Activated naive CD4-positive, alpha-beta T cell treated with anti-CD3 and anti-CD28 coated beads, Interleukin-2, amount 50 U/mL, for 24 hours (primary cell): ENCODE results near the gene KRTAP4-6.
"Not testable (repeated sequence)": the region's sequence is repeated elsewhere in the genome, so short reads cannot be mapped to it uniquely, and the experiment has no call there.

Source experiments
- H3K27ac Mint-ChIP-seq: one replicate; pipeline ENCODE4 v1.8.0; 2021; ENCODE audit warnings: mild to moderate bottlenecking, mixed read lengths
- H3K27me3 Mint-ChIP-seq: one replicate; pipeline ENCODE4 v1.8.0; 2021; ENCODE audit warnings: mixed read lengths
- H3K36me3 Mint-ChIP-seq: one replicate; pipeline ENCODE4 v1.8.0; 2021; ENCODE audit warnings: mixed read lengths
- H3K4me1 Mint-ChIP-seq: one replicate; pipeline ENCODE4 v1.8.0; 2021; ENCODE audit warnings: mixed read lengths
- H3K4me3 Mint-ChIP-seq: one replicate; pipeline ENCODE4 v1.8.0; 2021; ENCODE audit warnings: mild to moderate bottlenecking, mixed read lengths
- H3K9me3 Mint-ChIP-seq: one replicate; pipeline ENCODE4 v1.8.0; 2021; ENCODE audit warnings: mixed read lengths

The KRTAP4-6 gene

GRCh38 chr17:41153856-41154255 is 13.5 kb upstream of the KRTAP4-6 start:
- no peak overlapping the region for H3K27ac Mint-ChIP-seq
- H3K36me3 Mint-ChIP-seq = no peaks in the 10 kb centered on the region
- no peaks in the 10 kb centered on the region for H3K9me3 Mint-ChIP-seq
- peaks cover 2% of the 10 kb centered on the region for H3K27me3 Mint-ChIP-seq
- no peak overlapping the region for H3K4me3 Mint-ChIP-seq
- H3K4me1 Mint-ChIP-seq = no peaks in the 10 kb centered on the region

GRCh38 chr17:41151525-41151924 is 11.2 kb upstream of the KRTAP4-6 start:
- Mint-ChIP-seq H3K27me3 (no peaks in the 10 kb centered on the region), H3K9me3 (no peaks in the 10 kb centered on the region), H3K36me3 (no peaks in the 10 kb centered on the region), H3K4me1 (no peaks in the 10 kb centered on the region), H3K27ac (no peak overlapping the region), H3K4me3 (no peak overlapping the region)

- Mint-ChIP-seq H3K4me1 (no peaks in the 10 kb centered on the region), H3K36me3 (peaks cover 1% of the 10 kb centered on the region), H3K9me3 (no peaks in the 10 kb centered on the region), H3K4me3 (no peak overlapping the region), H3K27ac (no peak overlapping the region), H3K27me3 (no peaks in the 10 kb centered on the region)
These were observed 9.7 kb upstream of the KRTAP4-6 start for GRCh38 chr17:41150026-41150425.

- Mint-ChIP-seq H3K4me1 (no peaks in the 10 kb centered on the region), H3K27ac (no peak within 1 kb of the TSS), H3K36me3 (peaks cover 2% of the 10 kb centered on the region), H3K4me3 (no peak within 1 kb of the TSS), H3K9me3 (no peaks in the 10 kb centered on the region), H3K27me3 (no peaks in the 10 kb centered on the region)
These were observed 9.3 kb upstream of the KRTAP4-6 start, which contains the start of gene KRTAP4-5 for GRCh38 chr17:41149652-41149985. KRTAP4-5 (minus strand) TSS chr17:41149825; CDS start chr17:41149767, 58 bp downstream.

- not testable (repeated sequence) for H3K36me3 Mint-ChIP-seq, H3K4me3 Mint-ChIP-seq, H3K9me3 Mint-ChIP-seq, H3K27me3 Mint-ChIP-seq, H3K4me1 Mint-ChIP-seq, H3K27ac Mint-ChIP-seq
These were observed 8.8 kb upstream of the KRTAP4-6 start for GRCh38 chr17:41148971-41149651.

GRCh38 chr17:41147531-41148204 is 7.3 kb upstream of the KRTAP4-6 start:
- Mint-ChIP-seq H3K9me3 (peaks cover 11% of the 10 kb centered on the region), H3K27ac (peak overlapping the region; percentile 5), H3K27me3 (no peaks in the 10 kb centered on the region), H3K36me3 (peaks cover 9% of the 10 kb centered on the region), H3K4me1 (no peaks in the 10 kb centered on the region), H3K4me3 (no peak overlapping the region)

GRCh38 chr17:41145261-41145660 is 4.9 kb upstream of the KRTAP4-6 start:
- Mint-ChIP-seq H3K9me3 (peaks cover 15% of the 10 kb centered on the region), H3K4me1 (no peaks in the 10 kb centered on the region), H3K27ac (no peak overlapping the region), H3K27me3 (no peaks in the 10 kb centered on the region), H3K36me3 (peaks cover 10% of the 10 kb centered on the region), H3K4me3 (no peak overlapping the region)

GRCh38 chr17:41144846-41145245 is 4.5 kb upstream of the KRTAP4-6 start:
- no peak overlapping the region for H3K4me3 Mint-ChIP-seq
- peaks cover 15% of the 10 kb centered on the region for H3K9me3 Mint-ChIP-seq
- H3K36me3 Mint-ChIP-seq = peaks cover 10% of the 10 kb centered on the region
- H3K4me1 Mint-ChIP-seq = no peaks in the 10 kb centered on the region
- H3K27ac Mint-ChIP-seq = no peak overlapping the region
- H3K27me3 Mint-ChIP-seq = no peaks in the 10 kb centered on the region

GRCh38 chr17:41141361-41141760 is 1.0 kb upstream of the KRTAP4-6 start:
- Mint-ChIP-seq H3K4me3 (no peak overlapping the region), H3K27me3 (no peaks in the 10 kb centered on the region), H3K36me3 (peaks cover 14% of the 10 kb centered on the region), H3K4me1 (no peaks in the 10 kb centered on the region), H3K9me3 (peaks cover 20% of the 10 kb centered on the region), H3K27ac (no peak overlapping the region)

GRCh38 chr17:41139865-41140264 is 479 bp downstream of the KRTAP4-6 start:
- H3K27ac Mint-ChIP-seq, H3K4me1 Mint-ChIP-seq, H3K27me3 Mint-ChIP-seq, H3K4me3 Mint-ChIP-seq: not testable (repeated sequence)
- Mint-ChIP-seq H3K9me3 (peaks cover 20% of the 10 kb centered on the region), H3K36me3 (peaks cover 12% of the 10 kb centered on the region)

- Mint-ChIP-seq H3K27ac (no peak overlapping the region), H3K36me3 (peaks cover 2% of the 10 kb centered on the region), H3K4me3 (no peak overlapping the region), H3K9me3 (peaks cover 2% of the 10 kb centered on the region), H3K27me3 (no peaks in the 10 kb centered on the region), H3K4me1 (peaks cover 38% of the 10 kb centered on the region)
These were observed 6.2 kb downstream of the KRTAP4-6 start for GRCh38 chr17:41133880-41134735.

- Mint-ChIP-seq H3K9me3 (peaks cover 9% of the 10 kb centered on the region), H3K36me3 (no peaks in the 10 kb centered on the region), H3K4me3 (no peak overlapping the region), H3K27ac (no peak overlapping the region), H3K4me1 (peaks cover 44% of the 10 kb centered on the region), H3K27me3 (no peaks in the 10 kb centered on the region)
These were observed 8.4 kb downstream of the KRTAP4-6 start for GRCh38 chr17:41131979-41132378.

- H3K36me3 Mint-ChIP-seq = peaks cover 2% of the 10 kb centered on the region
- no peak overlapping the region for H3K4me3 Mint-ChIP-seq
- H3K4me1 Mint-ChIP-seq = peaks cover 71% of the 10 kb centered on the region
- H3K27ac Mint-ChIP-seq = no peak overlapping the region
- H3K9me3 Mint-ChIP-seq = peaks cover 9% of the 10 kb centered on the region
- no peaks in the 10 kb centered on the region for H3K27me3 Mint-ChIP-seq
These were observed 13.0 kb downstream of the KRTAP4-6 start for GRCh38 chr17:41127371-41127770.

- peak overlapping the region; percentile 46 for H3K27ac Mint-ChIP-seq
- H3K36me3 Mint-ChIP-seq = peaks cover 2% of the 10 kb centered on the region
- H3K4me3 Mint-ChIP-seq = peak overlapping the region; percentile 28
- H3K4me1 Mint-ChIP-seq = peaks cover 63% of the 10 kb centered on the region
- H3K27me3 Mint-ChIP-seq = no peaks in the 10 kb centered on the region
- H3K9me3 Mint-ChIP-seq = peaks cover 9% of the 10 kb centered on the region
These were observed 13.9 kb downstream of the KRTAP4-6 start for GRCh38 chr17:41126412-41126811.

- no peaks in the 10 kb centered on the region for H3K27me3 Mint-ChIP-seq
- no peak overlapping the region for H3K27ac Mint-ChIP-seq
- H3K4me1 Mint-ChIP-seq = peaks cover 67% of the 10 kb centered on the region
- no peak overlapping the region for H3K4me3 Mint-ChIP-seq
- H3K9me3 Mint-ChIP-seq = peaks cover 9% of the 10 kb centered on the region
- H3K36me3 Mint-ChIP-seq = peaks cover 2% of the 10 kb centered on the region
These were observed 15.3 kb downstream of the KRTAP4-6 start for GRCh38 chr17:41125064-41125463.

GRCh38 chr17:41123991-41124371 is 16.4 kb downstream of the KRTAP4-6 start, which contains the start of gene KRTAP4-12:
KRTAP4-12 (minus strand) TSS chr17:41124182; CDS start chr17:41124122, 60 bp downstream.
- H3K27me3 Mint-ChIP-seq, H3K36me3 Mint-ChIP-seq, H3K9me3 Mint-ChIP-seq: not testable (repeated sequence)
- Mint-ChIP-seq H3K4me3 (peak within 1 kb of the TSS; percentile 72), H3K27ac (peak within 1 kb of the TSS; percentile 86), H3K4me1 (peaks cover 62% of the 10 kb centered on the region)
